ENCODE measurements around the gene WDR47. TPM values are rescaled to one million over a fixed set of nuclear protein-coding genes. Genes with fewer than 3 reads are reported as not detected.

Gene WDR47
- total and polyA plus RNA-seq, 10 of the 15 experiments (the other 5 are each of a cell fraction or from before 2014, with no cell fraction given): 2.4 to 9.7 (median 5.9) TPM

- Histone ChIP-seq H3K4me1 (ENCODE audit: control insufficient read depth, insufficient read depth, low read length) (no peaks in the 10 kb centered on the region), H3K36me3 (ENCODE audit: control insufficient read depth in 2 of 2, insufficient read depth in 2 of 2, low read length in 1 of 2) (peaks cover 0 to 6% of the 10 kb centered on the region in 2 experiments; a peak in 1 of 4 replicates), H4K20me1 (ENCODE audit: control insufficient read depth, insufficient read depth) (no peaks in the 10 kb centered on the region), H3K4me3 (no peak overlapping the region), H2AFZ (ENCODE audit: control insufficient read depth, low read depth, low read length) (no peak overlapping the region), H3K79me2 (ENCODE audit: control insufficient read depth, insufficient read depth, low read length) (no peaks in the 10 kb centered on the region), H3K9me3 (replicated peaks; ENCODE audit: control insufficient read depth, insufficient read depth, low read length) (no peaks in the 10 kb centered on the region), H3K27me3 (replicated peaks in 1 of 2; ENCODE audit: control insufficient read depth in 2 of 2, insufficient read depth in 2 of 2, low read length in 1 of 2) (no peaks in the 10 kb centered on the region), H3K27ac (ENCODE audit: control insufficient read depth, insufficient read depth) (no peak overlapping the region), H3K4me2 (ENCODE audit: control insufficient read depth, insufficient read depth) (no peak overlapping the region), H3K9ac (ENCODE audit: control insufficient read depth, insufficient read depth, low read length) (no peak overlapping the region)
- intact Hi-C loops (cut with micrococcal nuclease; ENCODE audit: unreplicated experiment) (no loop called here), in situ Hi-C loops (cut with MboI) (no loop called here)
- WGBS (ENCODE audit: insufficient coverage, insufficient replicate concordance, low lambda C conversion rate, missing lambda C conversion rate): 100% methylated on average over 1 of the region's 1 CpG
- DNase-seq (ENCODE audit: low read depth, low spot score) (no peak), FAIRE-seq (no peak), ATAC-seq (no peak)
- POLR2A ChIA-PET: no interaction called here
- no TSS peak for BruUV-seq (replicated peaks)
- SMC1A ChIA-PET (ENCODE audit: uncharacterized antibody, unreplicated experiment): no interaction called here
- CTCF ChIA-PET: interaction anchor here (0.7 to 2.3 kb wide), 3 partner anchors 30 to 423 kb away, joined by 3 to 8 read pairs (median 5); a partner anchor contains a TSS
- no peak for TF ChIP-seq MXI1 (IDR thresholded peaks at IDR 0.05; ENCODE audit: low read depth, low read length)
- no peak for TF ChIP-seq SMC3 (IDR thresholded peaks at IDR 0.05; ENCODE audit: borderline replicate concordance, low read length)
- no peak for TF ChIP-seq PRDM15 (CRISPR knock-in tag; IDR thresholded peaks at IDR 0.05)
- no peak for TF ChIP-seq CEBPZ (IDR thresholded peaks at IDR 0.05; ENCODE audit: low read depth, low read length)
- TF ChIP-seq NBN (IDR thresholded peaks at IDR 0.05): no peak
- TF ChIP-seq ESRRA (IDR thresholded peaks at IDR 0.05; ENCODE audit: low read length): no peak
- no peak for TF ChIP-seq ZNF592 (IDR thresholded peaks at IDR 0.05)
- no peak for TF ChIP-seq BCL11A (IDR thresholded peaks at IDR 0.05; ENCODE audit: low read depth, low read length)
- TF ChIP-seq JUND (IDR thresholded peaks at IDR 0.05; ENCODE audit: low read depth, low read length): no peak
- RAD21 ChIA-PET (ENCODE audit: unreplicated experiment): no interaction called here
Measured at GRCh38 chr1:109069294-109069693, 27.4 kb upstream of the WDR47 start.
